Measurements from ENCODE around the gene ABHD17B. TPM values are rescaled to one million over a fixed set of nuclear protein-coding genes. Genes with fewer than 3 reads are reported as not detected.
A peak's percentile ranks its signal among the peaks of the same experiment; 100 is the strongest.

The ABHD17B gene
- total RNA-seq, 1 donor from 2014 or later: 12.0 TPM

DNA sequence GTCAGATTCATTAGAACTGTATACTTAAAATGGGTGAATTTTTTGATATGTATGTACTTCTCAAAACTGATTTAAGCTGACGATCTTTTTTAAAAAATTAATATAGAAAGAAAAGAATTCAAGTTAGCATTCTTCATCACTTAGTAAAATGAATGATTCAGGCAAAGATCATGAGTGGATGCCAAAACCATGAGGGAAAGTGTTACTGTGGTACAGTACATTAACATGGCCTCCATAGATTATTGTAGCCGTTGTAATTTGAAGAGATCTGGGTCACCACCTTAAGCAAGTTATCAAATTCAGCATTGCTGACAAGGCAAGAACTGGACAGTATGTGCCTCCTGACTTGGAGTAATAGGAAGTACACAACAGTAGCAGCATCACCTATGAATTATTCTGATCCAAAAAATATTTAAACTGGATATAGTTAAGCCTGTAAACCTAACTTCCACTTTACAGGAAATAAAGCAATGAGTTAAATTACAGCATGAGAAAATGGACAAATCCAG is 30.1 kb upstream of the ABHD17B start:
- peaks cover 47% of the 10 kb centered on the region for H3K4me1 ChIP-seq
- no peak for DNase-seq (ENCODE audit: extremely low spot score in 2 of 2)
- intact Hi-C loops (cut with DNase I): no loop called here

DNA sequence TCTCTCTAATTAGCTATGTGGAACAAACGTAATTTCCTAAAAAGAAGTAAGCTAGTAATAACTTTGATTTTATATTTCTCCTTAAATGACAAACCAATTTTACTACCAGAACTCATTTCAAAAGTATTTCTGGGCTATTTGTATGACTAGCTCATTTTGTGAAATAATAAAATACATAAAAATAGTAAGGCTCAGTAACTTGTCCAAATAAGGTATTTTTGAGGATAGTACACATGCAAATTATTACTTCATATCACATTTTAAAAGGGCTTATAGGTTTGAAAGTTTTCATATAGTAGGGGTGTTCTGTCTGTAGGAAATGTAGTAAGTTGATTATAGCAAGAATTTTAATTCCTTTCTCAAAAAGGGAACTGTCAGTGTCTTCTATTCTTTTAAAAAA is 26.9 kb upstream of the ABHD17B start:
- peaks cover 37% of the 10 kb centered on the region for H3K4me1 ChIP-seq
- H3K36me3 ChIP-seq: no peaks in the 10 kb centered on the region
- TF ChIP-seq POLR2AphosphoS5 (IDR thresholded peaks at IDR 0.05; ENCODE audit: insufficient read depth in 1 of 2, low read depth in 1 of 2): peak in 1 of 2 donors; percentile 9
- no peak for TF ChIP-seq POLR2A (IDR thresholded peaks at IDR 0.05)
- TF ChIP-seq, protein P1, sequence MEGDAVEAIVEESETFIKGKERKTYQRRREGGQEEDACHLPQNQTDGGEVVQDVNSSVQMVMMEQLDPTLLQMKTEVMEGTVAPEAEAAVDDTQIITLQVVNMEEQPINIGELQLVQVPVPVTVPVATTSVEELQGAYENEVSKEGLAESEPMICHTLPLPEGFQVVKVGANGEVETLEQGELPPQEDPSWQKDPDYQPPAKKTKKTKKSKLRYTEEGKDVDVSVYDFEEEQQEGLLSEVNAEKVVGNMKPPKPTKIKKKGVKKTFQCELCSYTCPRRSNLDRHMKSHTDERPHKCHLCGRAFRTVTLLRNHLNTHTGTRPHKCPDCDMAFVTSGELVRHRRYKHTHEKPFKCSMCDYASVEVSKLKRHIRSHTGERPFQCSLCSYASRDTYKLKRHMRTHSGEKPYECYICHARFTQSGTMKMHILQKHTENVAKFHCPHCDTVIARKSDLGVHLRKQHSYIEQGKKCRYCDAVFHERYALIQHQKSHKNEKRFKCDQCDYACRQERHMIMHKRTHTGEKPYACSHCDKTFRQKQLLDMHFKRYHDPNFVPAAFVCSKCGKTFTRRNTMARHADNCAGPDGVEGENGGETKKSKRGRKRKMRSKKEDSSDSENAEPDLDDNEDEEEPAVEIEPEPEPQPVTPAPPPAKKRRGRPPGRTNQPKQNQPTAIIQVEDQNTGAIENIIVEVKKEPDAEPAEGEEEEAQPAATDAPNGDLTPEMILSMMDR (IDR thresholded peaks at IDR 0.05): no peak
- H3K27ac ChIP-seq: no peak overlapping the region
- DNase-seq (ENCODE audit: extremely low spot score in 2 of 2): no peak
- no peaks in the 10 kb centered on the region for H3K9me3 ChIP-seq
- intact Hi-C loops (cut with DNase I): no loop called here
- no peak overlapping the region for H3K4me3 ChIP-seq
- H3K27me3 ChIP-seq: no peaks in the 10 kb centered on the region

More for the DNA sequence above, 30.1 kb upstream of the ABHD17B start:
- H3K36me3 ChIP-seq: no peaks in the 10 kb centered on the region
- TF ChIP-seq POLR2A (IDR thresholded peaks at IDR 0.05) (no peak), POLR2AphosphoS5 (IDR thresholded peaks at IDR 0.05; ENCODE audit: insufficient read depth in 1 of 2, low read depth in 1 of 2) (no peak)
- TF ChIP-seq, protein P1 (IDR thresholded peaks at IDR 0.05): no peak
- H3K9me3 ChIP-seq: no peaks in the 10 kb centered on the region
- no peak overlapping the region for H3K4me3 ChIP-seq
- no peak overlapping the region for H3K27ac ChIP-seq
- H3K27me3 ChIP-seq: no peaks in the 10 kb centered on the region

DNA sequence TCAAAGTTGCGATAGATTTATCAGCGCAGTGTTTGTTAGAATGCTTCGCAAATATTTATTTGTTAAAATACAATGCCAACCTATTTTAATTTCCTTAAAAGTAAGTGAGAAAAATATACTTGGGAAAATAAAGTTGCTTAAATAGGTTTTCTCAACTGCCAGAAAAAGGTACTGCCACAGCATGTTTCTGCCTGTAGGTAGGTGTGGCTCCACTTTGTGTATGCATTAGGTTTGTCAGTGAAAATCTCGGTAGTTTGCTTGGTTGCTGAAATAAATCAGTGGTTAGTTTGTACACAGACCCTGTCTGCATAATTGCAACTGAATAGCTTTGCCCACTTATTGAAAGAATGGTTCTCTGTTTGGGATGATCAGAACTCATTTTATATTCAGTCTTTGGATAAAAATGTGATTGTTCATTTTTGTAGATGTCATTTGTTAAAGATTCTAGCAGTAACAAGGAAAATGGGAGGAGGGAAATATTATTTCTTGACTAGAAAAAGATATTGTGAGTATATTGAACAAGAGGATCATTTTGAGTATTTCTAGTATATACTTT is 26.2 kb upstream of the ABHD17B start:
- H3K27ac ChIP-seq: peak overlapping the region; percentile 32

DNA sequence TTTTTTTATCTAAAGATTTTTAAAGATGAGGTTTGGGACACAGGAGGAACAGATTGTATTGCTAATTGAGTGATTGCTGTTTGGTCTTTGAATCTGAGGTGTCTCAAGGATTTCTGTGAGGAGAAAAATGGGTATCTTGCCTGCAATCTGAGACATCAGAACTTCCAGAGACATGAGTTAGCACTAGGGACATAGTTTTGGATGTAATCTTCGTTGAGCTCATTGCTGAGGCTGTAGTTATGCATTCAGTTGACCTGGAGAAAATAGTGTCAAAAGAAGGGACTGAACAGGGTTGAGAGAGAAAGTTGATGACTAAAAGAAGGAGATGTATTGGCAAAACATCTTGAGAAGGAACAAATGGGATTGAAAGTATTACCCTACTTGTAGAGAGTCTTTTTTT is 25.1 kb upstream of the ABHD17B start:
- DNase-seq (ENCODE audit: extremely low spot score in 2 of 2): no peak
- Histone ChIP-seq H3K4me1 (peaks cover 27% of the 10 kb centered on the region), H3K9me3 (no peaks in the 10 kb centered on the region), H3K36me3 (no peaks in the 10 kb centered on the region), H3K27me3 (no peaks in the 10 kb centered on the region), H3K4me3 (no peak overlapping the region), H3K27ac (no peak overlapping the region)
- TF ChIP-seq, protein P1 (IDR thresholded peaks at IDR 0.05): no peak
- TF ChIP-seq POLR2AphosphoS5 (IDR thresholded peaks at IDR 0.05; ENCODE audit: insufficient read depth in 1 of 2, low read depth in 1 of 2): no peak
- no peak for TF ChIP-seq POLR2A (IDR thresholded peaks at IDR 0.05)
- intact Hi-C loops (cut with DNase I): no loop called here

More for the DNA sequence above, 26.2 kb upstream of the ABHD17B start:
- H3K4me3 ChIP-seq: no peak overlapping the region
- no peaks in the 10 kb centered on the region for H3K27me3 ChIP-seq
- H3K4me1 ChIP-seq: peaks cover 29% of the 10 kb centered on the region
- intact Hi-C loops (cut with DNase I): no loop called here
- DNase-seq (ENCODE audit: extremely low spot score in 2 of 2): no peak
- no peaks in the 10 kb centered on the region for H3K36me3 ChIP-seq
- TF ChIP-seq, protein P1 (IDR thresholded peaks at IDR 0.05): no peak
- TF ChIP-seq POLR2AphosphoS5 (IDR thresholded peaks at IDR 0.05; ENCODE audit: insufficient read depth in 1 of 2, low read depth in 1 of 2) (peak in 1 of 2 donors; percentile 41), POLR2A (IDR thresholded peaks at IDR 0.05) (no peak)
- H3K9me3 ChIP-seq: no peaks in the 10 kb centered on the region

DNA sequence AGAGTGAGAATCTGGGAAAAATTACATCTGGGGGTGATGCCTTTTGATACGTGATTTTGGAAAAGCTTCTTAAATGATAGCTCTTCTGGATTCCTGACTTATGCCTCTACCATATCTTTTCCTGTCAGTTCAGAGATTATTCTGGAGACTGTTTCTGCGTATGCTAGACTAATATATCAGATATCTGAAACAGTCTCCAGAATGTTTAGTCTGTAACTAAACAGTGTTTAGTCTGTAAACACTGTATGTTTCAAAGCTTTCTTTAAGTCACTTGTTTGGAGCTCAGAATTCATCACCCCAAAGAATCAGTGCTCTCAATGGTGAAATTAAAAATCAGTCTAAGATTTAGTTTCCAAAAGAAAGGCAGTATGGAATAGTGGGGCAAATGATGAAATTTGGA is 20.2 kb upstream of the ABHD17B start:
- Histone ChIP-seq H3K27me3 (no peaks in the 10 kb centered on the region), H3K4me1 (peaks cover 30% of the 10 kb centered on the region), H3K27ac (no peak overlapping the region), H3K9me3 (no peaks in the 10 kb centered on the region), H3K36me3 (no peaks in the 10 kb centered on the region), H3K4me3 (no peak overlapping the region)
- TF ChIP-seq, protein P1 (IDR thresholded peaks at IDR 0.05): no peak
- TF ChIP-seq POLR2AphosphoS5 (IDR thresholded peaks at IDR 0.05; ENCODE audit: insufficient read depth in 1 of 2, low read depth in 1 of 2) (no peak), POLR2A (IDR thresholded peaks at IDR 0.05) (no peak)
- no peak for DNase-seq (ENCODE audit: extremely low spot score in 2 of 2)
- intact Hi-C loops (cut with DNase I): no loop called here
